Vagina (tissue), 2 donors: ENCODE results near the gene IL24.

Source experiments
- POLR2A ChIP-seq, 2 donors: fragments of 450-650 bp; IDR thresholded peaks; one replicate each; pipeline ENCODE4 v1.6.1; 2017; ENCODE audit warnings: antibody characterized with exemption in 2 of 2, mild to moderate bottlenecking in 2 of 2, moderate library complexity in 2 of 2
- POLR2AphosphoS5 ChIP-seq, 2 donors: sonication (generic); formaldehyde crosslinking; IDR thresholded peaks; one replicate each; pipeline ENCODE4 v1.9.0; 2017; ENCODE audit warnings: antibody characterized with exemption in 2 of 2, mild to moderate bottlenecking in 2 of 2, low read depth in 1 of 2; ENCODE audit not compliant: insufficient read depth in 1 of 2
- TF ChIP-seq, protein P1 (sequence below), 3 experiments: fragments of 450-650 bp in 2 of 3; fragments of 200-600 bp in 1 of 3; sonication (generic) in 1 of 3; IDR thresholded peaks; one replicate each; pipeline ENCODE4 v1.5.1; 2017 to 2019; ENCODE audit warnings: antibody characterized with exemption in 3 of 3, mild to moderate bottlenecking in 2 of 3, moderate library complexity in 2 of 3

GRCh38 chr1:206945779-206946178 is 48.5 kb downstream of the IL24 start:
- TF ChIP-seq, protein P1, sequence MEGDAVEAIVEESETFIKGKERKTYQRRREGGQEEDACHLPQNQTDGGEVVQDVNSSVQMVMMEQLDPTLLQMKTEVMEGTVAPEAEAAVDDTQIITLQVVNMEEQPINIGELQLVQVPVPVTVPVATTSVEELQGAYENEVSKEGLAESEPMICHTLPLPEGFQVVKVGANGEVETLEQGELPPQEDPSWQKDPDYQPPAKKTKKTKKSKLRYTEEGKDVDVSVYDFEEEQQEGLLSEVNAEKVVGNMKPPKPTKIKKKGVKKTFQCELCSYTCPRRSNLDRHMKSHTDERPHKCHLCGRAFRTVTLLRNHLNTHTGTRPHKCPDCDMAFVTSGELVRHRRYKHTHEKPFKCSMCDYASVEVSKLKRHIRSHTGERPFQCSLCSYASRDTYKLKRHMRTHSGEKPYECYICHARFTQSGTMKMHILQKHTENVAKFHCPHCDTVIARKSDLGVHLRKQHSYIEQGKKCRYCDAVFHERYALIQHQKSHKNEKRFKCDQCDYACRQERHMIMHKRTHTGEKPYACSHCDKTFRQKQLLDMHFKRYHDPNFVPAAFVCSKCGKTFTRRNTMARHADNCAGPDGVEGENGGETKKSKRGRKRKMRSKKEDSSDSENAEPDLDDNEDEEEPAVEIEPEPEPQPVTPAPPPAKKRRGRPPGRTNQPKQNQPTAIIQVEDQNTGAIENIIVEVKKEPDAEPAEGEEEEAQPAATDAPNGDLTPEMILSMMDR (IDR thresholded peaks at IDR 0.05), result no peak
- no peak for TF ChIP-seq POLR2A (IDR thresholded peaks at IDR 0.05)
- TF ChIP-seq POLR2AphosphoS5 (IDR thresholded peaks at IDR 0.05; ENCODE audit: insufficient read depth in 1 of 2, low read depth in 1 of 2), result no peak
